GM20000 (cell line): Measurements from ENCODE around the gene NUP205.

Experiments used
- DNase-seq: peaks from one replicate; pipeline ENCODE4 v3.0.0; 2012; ENCODE audit warnings: low spot score
- TF ChIP-seq, protein P1 (sequence below): IDR thresholded peaks from 2 replicates; pipeline ENCODE4 v1.5.1; 2012; ENCODE audit warnings: mild to moderate bottlenecking, control low read depth; ENCODE audit errors: extremely low read depth, missing control alignments

Gene NUP205

DNA sequence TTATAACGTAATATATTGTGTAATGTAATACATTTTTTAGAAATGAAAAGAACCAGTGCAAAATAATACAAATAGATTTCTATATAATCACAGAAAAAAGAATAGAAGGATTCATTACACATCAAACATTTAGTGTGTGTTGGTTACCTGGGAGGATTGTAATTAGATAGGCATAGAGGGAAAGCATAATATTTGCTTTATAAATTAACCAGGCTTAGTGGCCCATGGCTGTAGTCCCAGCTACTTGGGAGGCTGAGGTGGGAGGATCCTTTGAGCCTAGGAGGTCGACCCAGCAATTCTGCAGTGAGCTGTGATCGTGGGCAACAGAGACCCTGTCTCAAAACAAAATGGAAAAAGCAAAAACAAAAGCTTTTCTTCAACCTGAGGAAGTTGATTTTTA is 42.9 kb upstream of the NUP205 start:
- TF ChIP-seq, protein P1, sequence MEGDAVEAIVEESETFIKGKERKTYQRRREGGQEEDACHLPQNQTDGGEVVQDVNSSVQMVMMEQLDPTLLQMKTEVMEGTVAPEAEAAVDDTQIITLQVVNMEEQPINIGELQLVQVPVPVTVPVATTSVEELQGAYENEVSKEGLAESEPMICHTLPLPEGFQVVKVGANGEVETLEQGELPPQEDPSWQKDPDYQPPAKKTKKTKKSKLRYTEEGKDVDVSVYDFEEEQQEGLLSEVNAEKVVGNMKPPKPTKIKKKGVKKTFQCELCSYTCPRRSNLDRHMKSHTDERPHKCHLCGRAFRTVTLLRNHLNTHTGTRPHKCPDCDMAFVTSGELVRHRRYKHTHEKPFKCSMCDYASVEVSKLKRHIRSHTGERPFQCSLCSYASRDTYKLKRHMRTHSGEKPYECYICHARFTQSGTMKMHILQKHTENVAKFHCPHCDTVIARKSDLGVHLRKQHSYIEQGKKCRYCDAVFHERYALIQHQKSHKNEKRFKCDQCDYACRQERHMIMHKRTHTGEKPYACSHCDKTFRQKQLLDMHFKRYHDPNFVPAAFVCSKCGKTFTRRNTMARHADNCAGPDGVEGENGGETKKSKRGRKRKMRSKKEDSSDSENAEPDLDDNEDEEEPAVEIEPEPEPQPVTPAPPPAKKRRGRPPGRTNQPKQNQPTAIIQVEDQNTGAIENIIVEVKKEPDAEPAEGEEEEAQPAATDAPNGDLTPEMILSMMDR: no peak
- DNase-seq: no peak

DNA sequence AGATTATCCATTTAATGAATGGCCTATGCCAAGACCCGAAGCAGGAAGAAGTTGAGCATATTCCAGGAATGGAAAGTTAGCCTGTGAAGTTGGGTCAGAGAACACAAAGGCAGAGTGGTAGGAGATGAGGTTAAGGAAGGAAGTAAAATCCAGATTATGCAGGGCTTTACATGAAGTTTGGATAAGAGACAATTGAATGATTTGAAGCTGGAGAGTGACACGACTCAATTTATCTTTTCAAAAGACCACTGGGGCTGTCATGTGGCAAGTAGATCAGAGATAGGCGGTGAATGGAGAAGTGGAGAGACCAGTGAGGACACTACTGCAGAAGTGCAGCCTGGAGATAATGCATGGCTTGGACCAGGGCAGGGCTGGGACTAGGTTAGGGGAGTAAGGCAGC is 40.7 kb upstream of the NUP205 start:
- no peak for DNase-seq
- TF ChIP-seq, protein P1: no peak

DNA sequence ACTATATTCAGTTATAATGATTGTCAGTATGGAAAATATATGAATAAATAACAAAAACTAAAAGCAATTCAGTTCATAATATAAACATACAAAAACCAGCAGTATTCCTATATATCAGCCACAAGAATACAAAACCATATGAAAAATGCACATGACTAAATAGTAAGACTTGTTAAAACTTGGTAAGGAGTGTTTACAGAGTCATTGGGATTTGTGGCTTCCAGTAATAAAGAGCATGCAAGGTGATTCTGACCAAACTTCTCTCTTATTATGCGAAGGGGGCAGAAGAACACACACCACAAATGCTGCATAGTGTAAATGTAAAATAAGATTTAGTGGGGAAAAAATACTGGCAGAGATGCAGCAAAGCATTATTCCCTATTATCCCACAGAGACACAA is 39.0 kb upstream of the NUP205 start:
- TF ChIP-seq, protein P1: no peak
- no peak for DNase-seq

DNA sequence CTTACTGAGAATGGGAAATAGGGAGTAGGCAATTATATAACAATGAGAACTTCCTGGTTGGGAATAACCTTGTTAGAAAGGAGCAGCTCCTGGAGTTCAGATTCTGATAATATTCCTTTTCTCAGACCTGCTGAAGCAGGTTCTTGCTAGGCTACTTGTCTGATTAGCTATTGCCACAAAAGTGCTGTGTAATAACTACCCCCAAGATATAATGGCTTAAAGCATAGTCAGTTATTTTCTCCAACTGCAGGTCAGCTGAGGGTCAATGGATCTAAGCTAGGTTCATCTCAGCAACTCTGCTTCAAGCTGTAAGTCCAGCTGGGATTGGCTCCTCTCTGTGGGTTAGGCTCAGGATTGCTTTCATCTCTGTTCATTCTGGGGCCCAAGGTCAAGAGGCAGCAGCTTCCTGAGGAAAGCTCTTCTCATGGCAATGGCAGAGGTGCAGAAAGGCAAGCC is 38.5 kb upstream of the NUP205 start:
- TF ChIP-seq, protein P1: no peak
- DNase-seq: no peak

DNA sequence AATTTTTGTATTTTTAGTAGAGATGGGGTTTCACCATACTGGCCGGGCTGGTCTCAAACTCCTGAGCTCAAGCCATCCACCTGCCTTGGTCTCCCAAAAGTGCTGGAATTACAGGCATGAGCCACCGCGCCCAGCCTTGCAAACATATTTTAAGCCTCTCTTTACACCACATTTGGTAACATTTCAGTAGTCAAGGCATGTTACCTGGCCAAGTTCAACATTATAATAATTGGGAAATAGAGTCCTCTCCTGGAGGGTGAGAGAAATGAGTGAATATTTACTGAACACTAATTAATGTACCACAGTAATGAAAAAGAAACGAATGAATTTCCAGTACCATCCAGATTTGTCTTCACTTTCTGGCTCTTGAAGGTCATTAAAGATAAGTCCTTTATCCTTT is 37.8 kb upstream of the NUP205 start:
- TF ChIP-seq, protein P1: no peak
- DNase-seq: no peak

DNA sequence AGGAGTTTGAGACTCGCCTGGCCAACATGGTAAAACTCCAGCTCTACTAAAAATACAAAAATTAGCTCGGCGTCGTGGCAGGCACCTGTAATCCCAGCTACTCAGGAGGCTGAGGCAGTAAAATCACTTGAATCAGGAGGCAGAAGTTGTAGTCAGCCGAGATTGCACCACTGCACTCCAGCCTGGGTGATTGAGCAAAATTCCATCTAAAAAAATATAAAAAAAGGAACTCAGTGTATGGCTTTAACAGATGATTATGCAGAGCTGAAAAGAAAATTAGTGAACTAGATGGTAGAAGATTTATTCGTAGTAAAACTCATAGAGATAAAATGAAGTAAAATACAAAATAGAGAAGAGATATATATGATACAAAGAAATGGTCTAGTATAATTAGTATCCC is 35.2 kb upstream of the NUP205 start:
- TF ChIP-seq, protein P1: no peak
- DNase-seq: no peak

DNA sequence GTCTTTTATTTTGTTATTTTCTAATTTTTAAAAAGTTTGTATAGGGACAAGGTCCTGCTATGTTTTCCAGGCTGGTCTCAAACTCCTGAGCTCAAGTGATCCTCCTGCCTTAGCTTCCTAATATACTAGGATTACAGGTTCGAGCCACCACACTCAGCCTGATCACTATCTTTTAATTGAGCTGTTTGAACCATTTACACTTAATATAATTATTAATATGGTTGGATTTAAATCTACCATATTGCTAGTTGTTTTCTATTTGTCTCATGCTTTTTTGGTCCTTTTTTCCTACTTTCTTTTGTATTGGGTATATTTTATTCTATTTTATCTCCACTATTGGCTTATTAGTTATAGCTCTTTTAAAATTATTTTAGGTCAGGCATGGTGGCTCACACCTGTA is 34.6 kb upstream of the NUP205 start:
- TF ChIP-seq, protein P1: no peak
- no peak for DNase-seq
